Lower lobe of right lung (tissue), 2 donors: ENCODE data around the gene LURAP1L. TPM values are rescaled to one million over a fixed set of nuclear protein-coding genes. Genes with fewer than 3 reads are reported as not detected.
A peak's percentile ranks its signal among the peaks of the same experiment; 100 is the strongest.

Source experiments
- ATAC-seq, 2 donors: fragments of 200-7000 bp; cut with Tn5 transposase; one replicate each; pipeline ENCODE4 v1.9.1; 2020 to 2022; ENCODE audit warnings: mild to moderate bottlenecking in 2 of 2, moderate library complexity in 2 of 2
- DNase-seq: peaks from one replicate; pipeline ENCODE4 v3.0.0-alpha.2; 2020
- H3K27ac ChIP-seq: fragments of 200-600 bp; one replicate; pipeline ENCODE4 v1.8.0; 2022
- H3K27me3 ChIP-seq: fragments of 200-600 bp; one replicate; pipeline ENCODE4 v1.8.0; 2022; ENCODE audit warnings: low read depth
- H3K36me3 ChIP-seq: fragments of 200-600 bp; one replicate; pipeline ENCODE4 v1.8.0; 2022; ENCODE audit warnings: mild to moderate bottlenecking
- H3K4me1 ChIP-seq: fragments of 200-600 bp; one replicate; pipeline ENCODE4 v1.8.0; 2022
- H3K4me3 ChIP-seq: fragments of 200-600 bp; one replicate; pipeline ENCODE4 v1.8.0; 2022; ENCODE audit warnings: mild to moderate bottlenecking
- H3K9me3 ChIP-seq: fragments of 200-600 bp; one replicate; pipeline ENCODE4 v1.8.0; 2022
- CTCF ChIP-seq: fragments of 200-600 bp; IDR thresholded peaks from one replicate; pipeline ENCODE4 v1.8.0; 2022; ENCODE audit warnings: antibody characterized with exemption, mild to moderate bottlenecking
- intact Hi-C: fragments of 100-400 bp; cut with DNase I; formaldehyde crosslinking; loops from one replicate; pipeline ENCODE4 v1.11.0; 2022
- total RNA-seq: library from RNA; stranded (reverse); fragmentation: NEBNext Ultra II Directional; extraction: Animal tissue kit (Norgen Biotek cat#: 25700); gene quantifications from one replicate; pipeline ENCODE4 v1.2.1, GENCODE V29; 2021
- donor health status: DM: no; HTN: yes; CAD: no; lungs with severe emphysema.

LURAP1L gene
- total RNA-seq, 1 donor from 2014 or later = 29.2 TPM

GRCh38 chr9:12817702-12818101 lies 42.9 kb downstream of the LURAP1L start:
- H3K9me3 ChIP-seq = no peaks in the 10 kb centered on the region
- intact Hi-C loops = no loop called here
- H3K4me1 ChIP-seq = peaks cover 32% of the 10 kb centered on the region
- H3K27ac ChIP-seq = peak overlapping the region; percentile 55
- no peak overlapping the region for H3K4me3 ChIP-seq
- no peak for TF ChIP-seq CTCF
- DNase-seq = peak; percentile 73
- H3K36me3 ChIP-seq = no peaks in the 10 kb centered on the region
- H3K27me3 ChIP-seq = no peaks in the 10 kb centered on the region
- peak; percentile 90 for ATAC-seq

- TF ChIP-seq CTCF = no peak
Measured at GRCh38 chr9:12818431-12819000, 43.7 kb downstream of the LURAP1L start.

GRCh38 chr9:12819436-12820185 lies 44.8 kb downstream of the LURAP1L start:
- DNase-seq = no peak
- intact Hi-C loops = no loop called here
- no peaks in the 10 kb centered on the region for H3K9me3 ChIP-seq
- H3K27me3 ChIP-seq = no peaks in the 10 kb centered on the region
- peaks cover 26% of the 10 kb centered on the region for H3K4me1 ChIP-seq
- no peaks in the 10 kb centered on the region for H3K36me3 ChIP-seq
- peak; percentile 41 for TF ChIP-seq CTCF
- H3K27ac ChIP-seq = no peak overlapping the region
- ATAC-seq = no peak
- no peak overlapping the region for H3K4me3 ChIP-seq

More at GRCh38 chr9:12818431-12819000, 43.7 kb downstream of the LURAP1L start:
- no peaks in the 10 kb centered on the region for H3K36me3 ChIP-seq
- no peaks in the 10 kb centered on the region for H3K9me3 ChIP-seq
- ATAC-seq = peak; percentile 74 to 78
- H3K4me3 ChIP-seq = no peak overlapping the region
- peak overlapping the region; percentile 55 for H3K27ac ChIP-seq
- no peak for DNase-seq
- intact Hi-C loops = no loop called here
- peaks cover 32% of the 10 kb centered on the region for H3K4me1 ChIP-seq
- no peaks in the 10 kb centered on the region for H3K27me3 ChIP-seq

GRCh38 chr9:12822111-12822510 lies 47.3 kb downstream of the LURAP1L start:
- Histone ChIP-seq H3K4me1 (peaks cover 15% of the 10 kb centered on the region), H3K27me3 (no peaks in the 10 kb centered on the region), H3K9me3 (no peaks in the 10 kb centered on the region), H3K36me3 (no peaks in the 10 kb centered on the region), H3K4me3 (no peak overlapping the region), H3K27ac (no peak overlapping the region)
- TF ChIP-seq CTCF = no peak
- intact Hi-C loops = no loop called here
- ATAC-seq (no peak), DNase-seq (no peak)

DNA sequence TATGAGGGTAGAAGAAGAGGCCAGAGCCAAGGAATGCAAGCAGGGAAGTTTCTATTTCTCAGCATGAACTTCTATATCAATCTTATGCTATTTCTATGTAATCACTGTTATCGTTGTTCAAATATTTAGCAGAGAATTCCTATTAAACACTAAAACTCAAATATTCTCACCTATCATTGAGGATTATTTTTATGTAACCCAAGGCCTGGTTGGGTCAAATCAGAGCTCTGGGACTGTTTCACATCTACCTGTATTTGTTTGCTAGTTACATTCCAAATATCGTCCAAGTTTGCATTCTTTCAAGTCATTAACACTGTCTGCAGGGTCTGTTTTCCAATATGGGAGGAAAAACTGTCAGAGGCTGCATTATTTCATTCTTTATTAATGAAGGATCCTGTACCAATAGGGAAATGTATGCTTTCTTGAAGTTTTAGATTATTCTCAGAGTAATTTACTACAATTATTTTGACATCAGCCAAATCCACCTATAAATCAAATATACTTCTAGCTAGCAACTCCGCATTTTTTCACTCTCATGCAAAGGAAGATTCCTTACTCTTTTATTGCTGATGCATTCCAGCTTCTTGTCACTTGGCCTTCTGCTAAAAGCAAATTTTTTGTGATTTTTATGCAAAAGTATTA lies 52.2 kb downstream of the LURAP1L start:
- H3K4me3 ChIP-seq = no peak overlapping the region
- peak in 1 of 2 donors; percentile 75 for ATAC-seq
- H3K36me3 ChIP-seq = no peaks in the 10 kb centered on the region
- H3K4me1 ChIP-seq = peaks cover 7% of the 10 kb centered on the region
- H3K27ac ChIP-seq = no peak overlapping the region
- TF ChIP-seq CTCF = no peak
- intact Hi-C loops = no loop called here
- H3K9me3 ChIP-seq = no peaks in the 10 kb centered on the region
- no peak for DNase-seq
- H3K27me3 ChIP-seq = no peaks in the 10 kb centered on the region
